Progenitor cell of endocrine pancreas (in vitro differentiated cells): ENCODE results near the gene WDR7. TPM values are rescaled to one million over a fixed set of nuclear protein-coding genes. Genes with fewer than 3 reads are reported as not detected.

Experiments used
- DNase-seq: peaks from one replicate; pipeline ENCODE4 v3.0.0; 2021; ENCODE audit warnings: low spot score; ENCODE audit not compliant: unreplicated experiment
- H3K27ac Mint-ChIP-seq: 2 replicates; pipeline ENCODE4 v1.8.0; 2021; ENCODE audit warnings: mild to moderate bottlenecking, moderate library complexity, mixed read lengths
- H3K27me3 Mint-ChIP-seq: 2 replicates; pipeline ENCODE4 v1.8.0; 2021; ENCODE audit warnings: mixed read lengths
- H3K36me3 Mint-ChIP-seq: 2 replicates; pipeline ENCODE4 v1.8.0; 2022; ENCODE audit warnings: mixed read lengths; ENCODE audit not compliant: insufficient read depth
- H3K4me1 Mint-ChIP-seq: 2 replicates; pipeline ENCODE4 v1.8.0; 2021; ENCODE audit warnings: low read depth, mixed read lengths
- H3K4me3 Mint-ChIP-seq: 2 replicates; pipeline ENCODE4 v1.8.0; 2021; ENCODE audit warnings: low read depth, mild to moderate bottlenecking, moderate library complexity, mixed read lengths
- H3K9me3 Mint-ChIP-seq: 2 replicates; pipeline ENCODE4 v1.8.0; 2021; ENCODE audit warnings: low read depth, mixed read lengths
- total RNA-seq: library from RNA; stranded (reverse); gene quantifications from 2 replicates; pipeline ENCODE4 v1.2.1, GENCODE V29; 2021
- TF ChIP-seq, protein P1 (sequence below): fragments of 200-600 bp; sonication (generic); IDR thresholded peaks from one replicate; pipeline ENCODE4 v1.5.0; 2021; ENCODE audit warnings: antibody characterized with exemption, mild to moderate bottlenecking; ENCODE audit not compliant: unreplicated experiment

The WDR7 gene
- total RNA-seq, 1 donor from 2014 or later, result 23.2 TPM

DNA sequence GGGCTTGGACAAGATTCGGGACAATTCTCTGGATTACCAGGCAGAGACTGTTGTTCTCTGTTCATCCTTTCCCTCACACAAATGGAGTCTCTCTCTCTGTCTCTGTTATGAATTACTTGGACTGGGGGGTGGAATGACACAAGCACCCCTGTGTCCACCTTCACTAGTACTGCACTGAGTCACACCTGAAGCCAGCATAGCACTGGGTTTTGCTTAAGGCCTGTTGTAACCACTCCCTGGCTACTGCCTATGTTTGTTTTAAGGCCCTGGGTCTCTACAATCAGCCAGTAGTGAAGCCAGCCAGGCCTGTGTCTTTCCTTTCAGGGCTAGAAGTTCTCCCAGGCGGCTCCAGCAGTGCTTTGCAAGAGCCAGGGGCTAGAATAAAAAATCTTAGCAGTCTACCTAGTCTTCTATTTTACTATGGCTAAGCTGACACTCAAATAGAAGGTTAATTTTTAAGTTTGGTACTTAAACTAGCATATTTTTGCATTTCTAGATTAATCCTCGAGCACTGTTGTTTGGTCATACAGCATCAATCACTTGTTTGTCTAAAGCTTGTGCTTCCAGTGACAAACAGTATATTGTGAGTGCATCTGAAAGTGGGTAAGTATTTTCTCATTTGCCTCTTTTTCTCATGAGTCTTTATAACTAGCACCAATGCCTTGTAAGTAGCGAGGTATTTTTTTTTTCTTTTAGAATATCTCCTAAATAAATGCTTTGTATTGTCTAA lies 27.8 kb downstream of the WDR7 start:
- TF ChIP-seq, protein P1, sequence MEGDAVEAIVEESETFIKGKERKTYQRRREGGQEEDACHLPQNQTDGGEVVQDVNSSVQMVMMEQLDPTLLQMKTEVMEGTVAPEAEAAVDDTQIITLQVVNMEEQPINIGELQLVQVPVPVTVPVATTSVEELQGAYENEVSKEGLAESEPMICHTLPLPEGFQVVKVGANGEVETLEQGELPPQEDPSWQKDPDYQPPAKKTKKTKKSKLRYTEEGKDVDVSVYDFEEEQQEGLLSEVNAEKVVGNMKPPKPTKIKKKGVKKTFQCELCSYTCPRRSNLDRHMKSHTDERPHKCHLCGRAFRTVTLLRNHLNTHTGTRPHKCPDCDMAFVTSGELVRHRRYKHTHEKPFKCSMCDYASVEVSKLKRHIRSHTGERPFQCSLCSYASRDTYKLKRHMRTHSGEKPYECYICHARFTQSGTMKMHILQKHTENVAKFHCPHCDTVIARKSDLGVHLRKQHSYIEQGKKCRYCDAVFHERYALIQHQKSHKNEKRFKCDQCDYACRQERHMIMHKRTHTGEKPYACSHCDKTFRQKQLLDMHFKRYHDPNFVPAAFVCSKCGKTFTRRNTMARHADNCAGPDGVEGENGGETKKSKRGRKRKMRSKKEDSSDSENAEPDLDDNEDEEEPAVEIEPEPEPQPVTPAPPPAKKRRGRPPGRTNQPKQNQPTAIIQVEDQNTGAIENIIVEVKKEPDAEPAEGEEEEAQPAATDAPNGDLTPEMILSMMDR, result no peak
- Mint-ChIP-seq H3K27me3 (no peaks in the 10 kb centered on the region), H3K36me3 (peaks cover 5% of the 10 kb centered on the region), H3K4me3 (no peak overlapping the region), H3K4me1 (peaks cover 3% of the 10 kb centered on the region), H3K9me3 (peaks cover 3% of the 10 kb centered on the region), H3K27ac (no peak overlapping the region)
- no peak for DNase-seq

DNA sequence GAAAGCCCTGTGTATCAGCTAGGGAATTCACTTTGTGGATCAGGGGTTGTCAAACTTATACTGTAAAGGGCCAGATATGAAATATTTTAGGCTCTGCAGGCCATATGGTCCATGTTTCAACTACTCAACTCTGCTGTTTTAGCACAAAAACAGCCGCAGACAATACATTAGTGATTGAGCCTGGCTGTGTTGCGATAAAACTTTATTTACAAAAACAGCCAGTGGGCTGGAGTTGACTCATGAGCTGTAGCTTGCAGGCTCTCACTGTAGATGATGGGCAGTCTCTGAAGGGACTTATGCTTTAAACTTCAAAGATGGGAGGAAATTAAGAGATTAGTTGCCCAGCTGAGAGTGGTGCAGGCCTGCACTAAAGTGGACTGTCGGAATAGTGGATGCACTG lies 33.1 kb downstream of the WDR7 start:
- no peak for DNase-seq
- Mint-ChIP-seq H3K4me3 (no peak overlapping the region), H3K9me3 (no peaks in the 10 kb centered on the region), H3K4me1 (no peaks in the 10 kb centered on the region), H3K27ac (no peak overlapping the region), H3K36me3 (peaks cover 3% of the 10 kb centered on the region), H3K27me3 (no peaks in the 10 kb centered on the region)
- TF ChIP-seq, protein P1, result no peak

DNA sequence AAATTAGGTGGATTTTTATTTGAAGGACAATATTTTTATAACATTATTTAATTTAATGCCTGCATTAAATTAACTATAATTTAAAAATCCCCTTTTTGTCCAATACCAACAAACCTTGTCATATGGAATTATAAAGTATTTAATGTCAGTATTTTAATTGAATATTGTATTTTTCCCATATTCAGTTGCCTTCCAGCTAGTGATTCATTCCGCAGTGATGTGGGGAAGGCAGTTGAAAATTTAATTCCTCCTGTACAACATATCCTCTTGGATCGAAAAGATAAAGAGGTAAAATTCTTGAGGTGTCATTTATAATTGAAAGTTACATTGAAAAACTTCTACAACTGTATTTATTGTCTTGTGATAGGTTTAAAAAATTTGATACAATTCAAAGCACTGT lies 40.4 kb downstream of the WDR7 start:
- H3K4me3 Mint-ChIP-seq, result no peak overlapping the region
- H3K27ac Mint-ChIP-seq, result no peak overlapping the region
- H3K4me1 Mint-ChIP-seq, result no peaks in the 10 kb centered on the region
- no peaks in the 10 kb centered on the region for H3K9me3 Mint-ChIP-seq
- DNase-seq, result no peak
- H3K36me3 Mint-ChIP-seq, result peaks cover 5% of the 10 kb centered on the region
- TF ChIP-seq, protein P1, result no peak
- H3K27me3 Mint-ChIP-seq, result no peaks in the 10 kb centered on the region

DNA sequence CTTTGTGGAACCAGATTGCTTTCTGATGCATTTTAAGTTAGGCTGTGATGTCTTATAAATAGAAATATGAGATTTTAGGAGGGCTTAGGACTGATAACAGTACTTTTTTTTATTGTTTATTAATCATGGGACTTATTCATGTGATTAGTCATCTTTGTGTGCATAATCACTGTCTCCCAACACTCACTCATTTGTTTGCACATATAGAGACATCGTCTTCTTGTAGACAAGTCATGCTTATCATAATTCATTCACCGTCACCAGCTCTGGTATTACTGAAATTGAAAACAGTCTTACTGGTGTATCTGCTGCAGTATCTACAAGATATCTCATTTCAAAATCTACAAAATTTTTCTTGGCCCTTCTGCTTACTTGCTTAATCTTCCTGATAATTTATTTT lies 45.8 kb downstream of the WDR7 start:
- Mint-ChIP-seq H3K27ac (no peak overlapping the region), H3K27me3 (no peaks in the 10 kb centered on the region), H3K36me3 (no peaks in the 10 kb centered on the region), H3K4me1 (no peaks in the 10 kb centered on the region), H3K9me3 (no peaks in the 10 kb centered on the region), H3K4me3 (no peak overlapping the region)
- DNase-seq, result no peak
- TF ChIP-seq, protein P1, result no peak

DNA sequence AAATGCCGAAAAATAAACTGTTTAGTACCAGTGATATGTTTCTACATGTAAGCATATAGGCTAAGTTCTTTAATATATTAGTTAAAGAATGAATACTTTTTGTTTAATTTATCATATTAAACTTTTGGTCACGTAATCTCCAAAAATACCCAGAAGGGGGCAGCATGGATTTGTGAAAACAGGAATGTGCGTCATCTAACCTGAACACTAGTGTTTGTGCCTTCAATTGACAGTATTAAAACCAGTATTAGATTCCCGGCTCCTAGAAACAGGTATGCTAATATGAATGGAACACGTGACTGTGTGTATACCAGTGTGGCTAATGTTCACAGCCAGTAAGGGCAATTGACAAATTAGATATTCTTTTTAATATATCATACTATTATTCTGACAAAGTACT lies 51.8 kb downstream of the WDR7 start:
- H3K27ac Mint-ChIP-seq, result no peak overlapping the region
- no peaks in the 10 kb centered on the region for H3K36me3 Mint-ChIP-seq
- H3K27me3 Mint-ChIP-seq, result no peaks in the 10 kb centered on the region
- TF ChIP-seq, protein P1, result peak; percentile 67
- DNase-seq, result no peak
- H3K4me1 Mint-ChIP-seq, result no peaks in the 10 kb centered on the region
- H3K4me3 Mint-ChIP-seq, result no peak overlapping the region
- H3K9me3 Mint-ChIP-seq, result no peaks in the 10 kb centered on the region
